ENCODE data around the gene CIRBP.

Gene CIRBP

GRCh38 chr19:1278713-1279660 is 9.9 kb downstream of the CIRBP start:
- DNase-seq (ENCODE audit: low spot score), result no peak

GRCh38 chr19:1279782-1280341 is 10.7 kb downstream of the CIRBP start:
- DNase-seq (ENCODE audit: low spot score), result peak; percentile 93

- no peak for DNase-seq (ENCODE audit: low spot score)
Observed at GRCh38 chr19:1280636-1281568, 11.8 kb downstream of the CIRBP start.

GRCh38 chr19:1281569-1282287 is 12.6 kb downstream of the CIRBP start:
- no peak for DNase-seq (ENCODE audit: low spot score)

- DNase-seq (ENCODE audit: low spot score), result no peak
Observed at GRCh38 chr19:1282588-1283206, 13.6 kb downstream of the CIRBP start.

GRCh38 chr19:1283207-1283916 is 14.2 kb downstream of the CIRBP start:
- no peak for DNase-seq (ENCODE audit: low spot score)

GRCh38 chr19:1283917-1284292 is 14.8 kb downstream of the CIRBP start:
- no peak for DNase-seq (ENCODE audit: low spot score)

GRCh38 chr19:1284293-1284978 is 15.3 kb downstream of the CIRBP start:
- no peak for DNase-seq (ENCODE audit: low spot score)

- DNase-seq (ENCODE audit: low spot score), result no peak
Observed at GRCh38 chr19:1284979-1285736, 16.0 kb downstream of the CIRBP start.

GRCh38 chr19:1285737-1286360 is 16.7 kb downstream of the CIRBP start, which contains the start of gene EFNA2:
Gene EFNA2, plus strand, starts transcription at chr19:1285873. Its CDS starts 296 bp downstream, at chr19:1286169.
- DNase-seq (ENCODE audit: low spot score), result no peak

- no peak for DNase-seq (ENCODE audit: low spot score)
Observed at GRCh38 chr19:1286487-1287353, 17.6 kb downstream of the CIRBP start.

GRCh38 chr19:1287354-1288225 is 18.5 kb downstream of the CIRBP start:
- peak; percentile 68 for DNase-seq (ENCODE audit: low spot score)

- no peak for DNase-seq (ENCODE audit: low spot score)
Observed at GRCh38 chr19:1288226-1288612, 19.1 kb downstream of the CIRBP start.

- DNase-seq (ENCODE audit: low spot score), result no peak
Observed at GRCh38 chr19:1288833-1289685, 19.9 kb downstream of the CIRBP start.

GRCh38 chr19:1289686-1290025 is 20.5 kb downstream of the CIRBP start:
- no peak for DNase-seq (ENCODE audit: low spot score)

GRCh38 chr19:1290196-1290702 is 21.1 kb downstream of the CIRBP start:
- no peak for DNase-seq (ENCODE audit: low spot score)

Data from AG08396 (cell line).